A204.1 (cell line): ENCODE measurements around the gene TBC1D14.

Experiments
- FAIRE-seq: peaks from 2 replicates; lab custom pipeline; 2012; peaks lifted over from hg19 to GRCh38; lab: Jason Lieb, UNC

The TBC1D14 gene

GRCh38 chr4:7045553-7045952, 135.9 kb downstream of the TBC1D14 start:
- no peak for FAIRE-seq

- FAIRE-seq, result no peak
Measured at GRCh38 chr4:7045961-7046921, 136.6 kb downstream of the TBC1D14 start.

GRCh38 chr4:7046971-7047370, 137.3 kb downstream of the TBC1D14 start:
- no peak for FAIRE-seq

GRCh38 chr4:7048642-7049041, 139.0 kb downstream of the TBC1D14 start:
- no peak for FAIRE-seq

- no peak for FAIRE-seq
Measured at GRCh38 chr4:7049295-7049694, 139.7 kb downstream of the TBC1D14 start.

- no peak for FAIRE-seq
Measured at GRCh38 chr4:7049739-7050138, 140.1 kb downstream of the TBC1D14 start.

- FAIRE-seq, result no peak
Measured at GRCh38 chr4:7050481-7051143, 141.0 kb downstream of the TBC1D14 start.

GRCh38 chr4:7051144-7051495, 141.5 kb downstream of the TBC1D14 start:
- no peak for FAIRE-seq

GRCh38 chr4:7051905-7052304, 142.3 kb downstream of the TBC1D14 start:
- FAIRE-seq, result no peak

GRCh38 chr4:7052313-7052712, 142.7 kb downstream of the TBC1D14 start:
- no peak for FAIRE-seq

- FAIRE-seq, result no peak
Measured at GRCh38 chr4:7052923-7053715, 143.5 kb downstream of the TBC1D14 start.

GRCh38 chr4:7054106-7054880, 144.7 kb downstream of the TBC1D14 start:
- FAIRE-seq, result no peak

GRCh38 chr4:7055111-7055989, 145.7 kb downstream of the TBC1D14 start:
- no peak for FAIRE-seq

- no peak for FAIRE-seq
Measured at GRCh38 chr4:7055990-7056325, 146.3 kb downstream of the TBC1D14 start.

GRCh38 chr4:7058792-7059191, 149.2 kb downstream of the TBC1D14 start:
- FAIRE-seq, result no peak

- FAIRE-seq, result no peak
Measured at GRCh38 chr4:7059662-7060061, 150.0 kb downstream of the TBC1D14 start.

GRCh38 chr4:7060346-7061150, 150.9 kb downstream of the TBC1D14 start:
- no peak for FAIRE-seq

- FAIRE-seq, result no peak
Measured at GRCh38 chr4:7061815-7062214, 152.2 kb downstream of the TBC1D14 start.

- no peak for FAIRE-seq
Measured at GRCh38 chr4:7062816-7063215, 153.2 kb downstream of the TBC1D14 start.

GRCh38 chr4:7063362-7063761, 153.7 kb downstream of the TBC1D14 start:
- FAIRE-seq, result no peak
